HepG2 (cell line): Measurements from ENCODE around the gene POGK. TPM values are rescaled to one million over a fixed set of nuclear protein-coding genes. Genes with fewer than 3 reads are reported as not detected.

Experiments used
- ASH2L ChIP-seq: fragments of 300-600, 200-600 bp; sonication (generic); IDR thresholded peaks from 2 replicates; pipeline ENCODE4 v1.7.0; 2017; ENCODE audit warnings: low read depth, mild to moderate bottlenecking, moderate library complexity, mixed read lengths, low read length; ENCODE audit not compliant: insufficient read length
- HINFP ChIP-seq: sonication (generic); formaldehyde crosslinking; IDR thresholded peaks from 2 replicates; pipeline ENCODE4 v1.4.0; 2020; ENCODE audit warnings: low read depth, mild to moderate bottlenecking, missing genetic modification reagents
- IKZF4 ChIP-seq: sonication (generic); formaldehyde crosslinking; IDR thresholded peaks from 2 replicates; pipeline ENCODE4 v1.5.1; 2020; ENCODE audit warnings: borderline replicate concordance, mild to moderate bottlenecking, low read depth, missing genetic modification reagents; ENCODE audit errors: not compliant biosample characterization
- MAFK ChIP-seq, 2 experiments: IDR thresholded peaks in 1 of 2; conservative IDR thresholded peaks in 1 of 2; 2 replicates each; pipeline ENCODE4 v1.6.1; 2011; ENCODE audit warnings: improper control_type of control experiment in 2 of 2, low read length in 2 of 2
- MBD4 ChIP-seq: IDR thresholded peaks from 2 replicates; pipeline ENCODE4 v1.6.1; 2012; ENCODE audit warnings: low read length, inconsistent platforms, borderline replicate concordance
- MIER3 ChIP-seq: IDR thresholded peaks from 2 replicates; pipeline ENCODE4 v1.6.1; 2016; ENCODE audit warnings: missing compliant biosample characterization, borderline replicate concordance
- MNT ChIP-seq: fragments of 450-650 bp; IDR thresholded peaks from 2 replicates; pipeline ENCODE4 v1.6.1; 2016
- POLR2AphosphoS5 ChIP-seq: IDR thresholded peaks from 2 replicates; pipeline ENCODE4 v1.6.1; 2012; ENCODE audit warnings: low read depth, low read length
- PRDM4 ChIP-seq: sonication (generic); formaldehyde crosslinking; IDR thresholded peaks from 2 replicates; pipeline ENCODE4 v1.9.0; 2021; ENCODE audit warnings: missing genetic modification reagents, borderline replicate concordance
- RARA ChIP-seq: IDR thresholded peaks from 2 replicates; pipeline ENCODE4 v1.6.1; 2016; ENCODE audit warnings: missing genetic modification reagents, missing compliant biosample characterization
- SUZ12 ChIP-seq: fragments of 150-350 bp; IDR thresholded peaks from 2 replicates; pipeline ENCODE4 v1.6.1; 2014; ENCODE audit warnings: low read depth, low read length
- YEATS2 ChIP-seq: sonication (generic); formaldehyde crosslinking; IDR thresholded peaks from 2 replicates; pipeline ENCODE4 v1.4.0; 2020; ENCODE audit warnings: missing genetic modification reagents, borderline replicate concordance
- ZBTB46 ChIP-seq: sonication (generic); formaldehyde crosslinking; IDR thresholded peaks from 2 replicates; pipeline ENCODE4 v1.4.0; 2020; ENCODE audit warnings: mild to moderate bottlenecking, missing genetic modification reagents, borderline replicate concordance
- ZNF251 ChIP-seq: sonication (generic); formaldehyde crosslinking; IDR thresholded peaks from 2 replicates; pipeline ENCODE4 v1.9.0; 2021; ENCODE audit warnings: mild to moderate bottlenecking, missing genetic modification reagents
- ZNF362 ChIP-seq: sonication (generic); formaldehyde crosslinking; IDR thresholded peaks from 2 replicates; pipeline ENCODE4 v1.4.0; 2020; ENCODE audit warnings: missing genetic modification reagents, mild to moderate bottlenecking, borderline replicate concordance
- ZNF691 ChIP-seq: sonication (generic); formaldehyde crosslinking; IDR thresholded peaks from 2 replicates; pipeline ENCODE4 v1.4.0; 2020; ENCODE audit warnings: missing genetic modification reagents, low read depth, mild to moderate bottlenecking, borderline replicate concordance
- ZNF772 ChIP-seq: sonication (generic); formaldehyde crosslinking; IDR thresholded peaks from 2 replicates; pipeline ENCODE4 v1.5.0; 2020; ENCODE audit warnings: mild to moderate bottlenecking, missing genetic modification reagents
- ZNF788 ChIP-seq: sonication (generic); formaldehyde crosslinking; IDR thresholded peaks from 2 replicates; pipeline ENCODE4 v1.5.0; 2020; ENCODE audit warnings: mild to moderate bottlenecking, missing genetic modification reagents, borderline replicate concordance
- ZNF790 ChIP-seq: sonication (generic); formaldehyde crosslinking; IDR thresholded peaks from 2 replicates; pipeline ENCODE4 v1.8.0; 2022; ENCODE audit warnings: missing genetic modification reagents, mild to moderate bottlenecking, borderline replicate concordance
- ZNF891 ChIP-seq: sonication (generic); formaldehyde crosslinking; IDR thresholded peaks from 2 replicates; pipeline ENCODE4 v1.5.0; 2020; ENCODE audit warnings: mild to moderate bottlenecking, missing genetic modification reagents
- polyA plus RNA-seq, 8 experiments: library from polyadenylated mRNA; depleted of rRNA in 3 of 8; stranded (reverse) in 7 of 8; unstranded in 1 of 8; fragments of >200 nt; fragmentation: Illumina TruSeq in 4 of 8; extraction: Trizol in 4 of 8; gene quantifications; 2 replicates each; pipeline versions ENCODE4 v1.2.1 to v1.2.3, GENCODE V29; 2011 to 2016; ENCODE audit warnings: low read depth in 4 of 8, missing spikeins in 1 of 8, mixed read lengths in 1 of 8; ENCODE audit not compliant: insufficient read depth in 1 of 8
- total RNA-seq, 5 experiments: library from RNA; depleted of rRNA; stranded (reverse); fragments of >200 nt; fragmentation: Illumina TruSeq; extraction: Trizol; gene quantifications; 2 replicates each; pipeline ENCODE4 v1.2.3, GENCODE V29; 2016; ENCODE audit warnings: low read depth in 1 of 5

POGK gene
- total and polyA plus RNA-seq, 2 of the 13 experiments (the other 11 are each of a cell fraction or from before 2014, with no cell fraction given), result 4.8 to 16.2 TPM

- TF ChIP-seq MAFK (conservative IDR thresholded peaks at IDR 0.05 in 1 of 2, IDR thresholded peaks at IDR 0.05 in 1 of 2; ENCODE audit: low read length in 2 of 2) (no peak), HINFP (CRISPR knock-in tag) (no peak), SUZ12 (no peak), ZNF251 (CRISPR knock-in tag) (no peak), RARA (CRISPR knock-in tag) (peak; percentile 76), MBD4 (no peak), ZNF772 (no peak), ZBTB46 (CRISPR knock-in tag) (no peak), ZNF790 (CRISPR knock-in tag) (no peak), ZNF691 (CRISPR knock-in tag) (no peak), POLR2AphosphoS5 (peak; percentile 38; the same call in 1 of the 2 replicates), YEATS2 (CRISPR knock-in tag) (no peak), MIER3 (CRISPR knock-in tag) (peak; percentile 36; the same call in 1 of the 2 replicates), ZNF362 (CRISPR knock-in tag) (peak; percentile 98), ZNF788 (CRISPR knock-in tag) (peak; percentile 60; the same call in 1 of the 2 replicates), MNT (no peak), ASH2L (no peak), IKZF4 (CRISPR knock-in tag) (no peak), PRDM4 (CRISPR knock-in tag) (no peak), ZNF891 (CRISPR knock-in tag) (no peak)
Observed at GRCh38 chr1:166874464-166874863, 35.2 kb downstream of the POGK start (continued).
